OCI-LY1 (cell line): ENCODE data around the gene NR2F1.

Source experiments
- H2AFZ ChIP-seq: fragments of 200-600 bp; sonication (generic), shearing (Covaris generic); 2 replicates; pipeline ENCODE4 v1.6.0; 2014; ENCODE audit warnings: antibody characterized with exemption, mild to moderate bottlenecking, low read length
- H3F3A ChIP-seq: fragments of 200-600 bp; sonication (generic), shearing (Covaris generic); 2 replicates; pipeline ENCODE4 v1.6.0; 2014; ENCODE audit warnings: mild to moderate bottlenecking, antibody characterized with exemption, low read length, moderate library complexity; ENCODE audit not compliant: insufficient read depth
- H3K27ac ChIP-seq: fragments of 200-600 bp; sonication (generic); 2 replicates; pipeline ENCODE4 v1.5.1; 2014; ENCODE audit warnings: low read length, mixed run types, mild to moderate bottlenecking, low read depth; ENCODE audit not compliant: poor library complexity, severe bottlenecking
- H3K27me3 ChIP-seq: fragments of 200-600 bp; sonication (generic); 2 replicates; pipeline ENCODE4 v1.6.0; 2014; ENCODE audit warnings: antibody characterized with exemption, mild to moderate bottlenecking, low read length, moderate library complexity; ENCODE audit not compliant: insufficient read depth
- H3K36me3 ChIP-seq: fragments of 200-600 bp; sonication (generic); 2 replicates; pipeline ENCODE4 v1.6.1; 2014; ENCODE audit warnings: mild to moderate bottlenecking, antibody characterized with exemption, low read length, moderate library complexity, mixed read lengths; ENCODE audit not compliant: insufficient read depth
- H3K4me1 ChIP-seq: fragments of 200-600 bp; sonication (generic); 2 replicates; pipeline ENCODE4 v1.5.1; 2014; ENCODE audit warnings: mild to moderate bottlenecking, low read length, moderate library complexity; ENCODE audit not compliant: insufficient read depth, severe bottlenecking
- H3K4me2 ChIP-seq: fragments of 200-600 bp; sonication (generic), shearing (Covaris generic); 2 replicates; pipeline ENCODE4 v1.6.1; 2014; ENCODE audit warnings: low read length
- H3K4me3 ChIP-seq: fragments of 200-600 bp; sonication (generic); 2 replicates; pipeline ENCODE4 v1.5.1; 2014; ENCODE audit warnings: low read length, low read depth, mild to moderate bottlenecking, mixed read lengths; ENCODE audit not compliant: poor library complexity, severe bottlenecking
- H3K79me2 ChIP-seq: fragments of 200-600 bp; shearing (Covaris generic); 2 replicates; pipeline ENCODE4 v1.6.1; 2016; ENCODE audit warnings: mixed run types, low read length, mixed read lengths; ENCODE audit not compliant: insufficient read depth
- H3K9ac ChIP-seq: fragments of 200-600 bp; sonication (generic), shearing (Covaris generic); 2 replicates; pipeline ENCODE4 v1.6.1; 2014; ENCODE audit warnings: mild to moderate bottlenecking, low read length, mixed read lengths
- H3K9me2 ChIP-seq: fragments of 200-600 bp; sonication (generic), shearing (Covaris generic); 2 replicates; pipeline ENCODE4 v1.6.1; 2014; ENCODE audit warnings: low read depth, mild to moderate bottlenecking, low read length, mixed read lengths
- H3K9me3 ChIP-seq: fragments of 200-600 bp; shearing (Covaris generic); 2 replicates; pipeline ENCODE4 v1.6.1; 2014; ENCODE audit warnings: low read length, mixed read lengths
- H4K20me1 ChIP-seq: fragments of 200-600 bp; sonication (generic), shearing (Covaris generic); 2 replicates; pipeline ENCODE4 v1.6.0; 2016; ENCODE audit warnings: mild to moderate bottlenecking, low read length; ENCODE audit not compliant: insufficient read depth
- EZH2 ChIP-seq: fragments of 200-600 bp; sonication (generic), shearing (Covaris generic); IDR thresholded peaks from 2 replicates; pipeline ENCODE4 v1.8.0; 2017; ENCODE audit warnings: borderline replicate concordance, mixed run types, mild to moderate bottlenecking, antibody characterized with exemption, low read length, moderate library complexity, mixed read lengths
- TF ChIP-seq, protein P1 (sequence below): fragments of 200-600 bp; sonication (generic), shearing (Covaris generic); IDR thresholded peaks from 2 replicates; pipeline ENCODE4 v1.5.1; 2017; ENCODE audit warnings: mild to moderate bottlenecking, antibody characterized with exemption, low read length, moderate library complexity, mixed read lengths

NR2F1 gene

DNA sequence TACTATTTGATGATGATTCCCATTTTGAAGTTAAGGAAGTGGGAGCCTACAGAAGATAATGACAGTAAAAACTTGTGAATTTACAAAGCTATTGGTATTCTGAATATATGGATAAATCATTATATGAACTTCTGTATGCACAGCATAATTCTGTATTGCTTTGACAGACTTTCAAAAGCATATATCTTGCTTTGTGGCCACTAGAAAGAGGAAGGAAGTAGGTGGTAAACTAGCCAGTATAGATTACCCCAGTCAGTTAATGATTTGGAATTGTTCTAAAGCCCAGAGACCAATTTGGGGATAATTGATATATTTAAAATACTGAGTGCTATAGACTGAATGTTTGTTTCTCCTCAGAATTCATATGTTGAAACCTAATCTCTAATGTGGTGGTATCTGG lies 53.0 kb downstream of the NR2F1 start:
- no peak overlapping the region for H3K4me3 ChIP-seq
- H3K9ac ChIP-seq: no peak overlapping the region
- H3F3A ChIP-seq: no peaks in the 10 kb centered on the region
- H3K79me2 ChIP-seq: no peaks in the 10 kb centered on the region
- TF ChIP-seq, protein P1, sequence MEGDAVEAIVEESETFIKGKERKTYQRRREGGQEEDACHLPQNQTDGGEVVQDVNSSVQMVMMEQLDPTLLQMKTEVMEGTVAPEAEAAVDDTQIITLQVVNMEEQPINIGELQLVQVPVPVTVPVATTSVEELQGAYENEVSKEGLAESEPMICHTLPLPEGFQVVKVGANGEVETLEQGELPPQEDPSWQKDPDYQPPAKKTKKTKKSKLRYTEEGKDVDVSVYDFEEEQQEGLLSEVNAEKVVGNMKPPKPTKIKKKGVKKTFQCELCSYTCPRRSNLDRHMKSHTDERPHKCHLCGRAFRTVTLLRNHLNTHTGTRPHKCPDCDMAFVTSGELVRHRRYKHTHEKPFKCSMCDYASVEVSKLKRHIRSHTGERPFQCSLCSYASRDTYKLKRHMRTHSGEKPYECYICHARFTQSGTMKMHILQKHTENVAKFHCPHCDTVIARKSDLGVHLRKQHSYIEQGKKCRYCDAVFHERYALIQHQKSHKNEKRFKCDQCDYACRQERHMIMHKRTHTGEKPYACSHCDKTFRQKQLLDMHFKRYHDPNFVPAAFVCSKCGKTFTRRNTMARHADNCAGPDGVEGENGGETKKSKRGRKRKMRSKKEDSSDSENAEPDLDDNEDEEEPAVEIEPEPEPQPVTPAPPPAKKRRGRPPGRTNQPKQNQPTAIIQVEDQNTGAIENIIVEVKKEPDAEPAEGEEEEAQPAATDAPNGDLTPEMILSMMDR: no peak
- no peak for TF ChIP-seq EZH2
- H3K9me2 ChIP-seq: no peaks in the 10 kb centered on the region
- no peak overlapping the region for H2AFZ ChIP-seq
- H3K9me3 ChIP-seq: no peaks in the 10 kb centered on the region
- H3K4me1 ChIP-seq: no peaks in the 10 kb centered on the region
- no peaks in the 10 kb centered on the region for H3K27me3 ChIP-seq
- H4K20me1 ChIP-seq: no peaks in the 10 kb centered on the region
- no peaks in the 10 kb centered on the region for H3K36me3 ChIP-seq
- no peak overlapping the region for H3K27ac ChIP-seq
- H3K4me2 ChIP-seq: no peak overlapping the region

DNA sequence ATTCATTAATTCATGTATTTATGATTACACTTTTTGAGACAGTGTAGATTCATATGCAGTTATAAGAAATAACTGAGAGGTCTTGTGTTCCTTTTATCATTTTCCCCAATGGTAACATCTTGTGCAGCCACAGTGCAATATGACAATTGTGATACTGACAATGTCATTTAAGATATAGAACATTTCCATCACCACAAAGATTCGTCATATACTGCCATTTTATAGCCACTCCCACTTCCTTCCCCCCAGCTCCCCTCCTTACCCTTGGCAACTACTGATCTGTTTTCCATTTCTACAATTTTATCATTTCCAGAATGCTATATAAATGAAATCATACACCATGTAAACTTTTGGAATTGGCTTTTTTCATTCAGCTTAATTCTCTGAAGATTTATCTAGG lies 53.8 kb downstream of the NR2F1 start:
- Histone ChIP-seq H3K27ac (no peak overlapping the region), H3K4me1 (no peaks in the 10 kb centered on the region), H3K9me3 (no peaks in the 10 kb centered on the region), H3K36me3 (no peaks in the 10 kb centered on the region), H3K9me2 (no peaks in the 10 kb centered on the region), H2AFZ (no peak overlapping the region), H3K4me2 (no peak overlapping the region), H3K4me3 (no peak overlapping the region), H3K9ac (no peak overlapping the region), H3K79me2 (no peaks in the 10 kb centered on the region), H4K20me1 (no peaks in the 10 kb centered on the region), H3K27me3 (no peaks in the 10 kb centered on the region), H3F3A (no peaks in the 10 kb centered on the region)
- TF ChIP-seq, protein P1: no peak
- TF ChIP-seq EZH2: no peak

DNA sequence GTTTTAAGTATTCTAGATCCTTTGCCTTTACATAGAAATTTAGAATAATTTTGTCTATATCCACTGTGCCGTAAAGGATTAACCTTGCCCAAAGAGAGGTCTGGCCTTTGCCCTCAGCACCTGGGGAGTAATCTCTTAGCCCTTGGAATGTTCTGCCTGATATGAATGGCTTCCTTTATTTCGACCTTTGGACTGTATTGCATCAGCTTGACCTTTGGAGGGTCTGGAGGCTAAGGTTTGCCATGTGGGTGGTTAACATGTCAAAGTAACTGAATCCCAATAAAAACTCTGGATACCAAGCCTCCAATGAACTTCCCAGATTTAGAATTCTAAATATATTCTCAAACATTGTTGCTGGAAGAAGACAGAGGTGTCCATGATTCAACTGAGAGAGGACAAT lies 54.7 kb downstream of the NR2F1 start:
- no peak overlapping the region for H3K4me3 ChIP-seq
- H3K79me2 ChIP-seq: no peaks in the 10 kb centered on the region
- H3F3A ChIP-seq: no peaks in the 10 kb centered on the region
- no peaks in the 10 kb centered on the region for H3K36me3 ChIP-seq
- H3K27me3 ChIP-seq: no peaks in the 10 kb centered on the region
- H3K9ac ChIP-seq: no peak overlapping the region
- H2AFZ ChIP-seq: no peak overlapping the region
- H3K27ac ChIP-seq: no peak overlapping the region
- no peaks in the 10 kb centered on the region for H4K20me1 ChIP-seq
- TF ChIP-seq, protein P1: no peak
- no peak for TF ChIP-seq EZH2
- H3K9me3 ChIP-seq: no peaks in the 10 kb centered on the region
- H3K9me2 ChIP-seq: no peaks in the 10 kb centered on the region
- H3K4me1 ChIP-seq: no peaks in the 10 kb centered on the region
- no peak overlapping the region for H3K4me2 ChIP-seq
